ENCODE data around the gene HP. TPM values are rescaled to one million over a fixed set of nuclear protein-coding genes. Genes with fewer than 3 reads are reported as not detected.

HP gene
- total and polyA plus RNA-seq, 2 of the 13 experiments (the other 11 are each of a cell fraction or from before 2014, with no cell fraction given), result 387 to 524 TPM

GRCh38 chr16:72083778-72084404, 29.6 kb downstream of the HP start (continued):
- TF ChIP-seq CEBPZ (IDR thresholded peaks at IDR 0.05; ENCODE audit: low read length) (no peak), SP1 (IDR thresholded peaks at IDR 0.05) (no peak), SP1 (CRISPR knock-in tag; IDR thresholded peaks at IDR 0.05) (no peak), JARID2 (CRISPR knock-in tag; IDR thresholded peaks at IDR 0.05; ENCODE audit: insufficient replicate concordance) (no peak), HNRNPL (IDR thresholded peaks at IDR 0.05; ENCODE audit: low read depth, low read length) (no peak), ZNF142 (CRISPR knock-in tag; IDR thresholded peaks at IDR 0.05) (no peak), ARNTL (CRISPR knock-in tag; IDR thresholded peaks at IDR 0.05) (no peak), FOXP1 (IDR thresholded peaks at IDR 0.05) (no peak), FOXP1 (CRISPR knock-in tag; IDR thresholded peaks at IDR 0.05) (no peak; the same call in 1 of the 2 replicates), UBTF (CRISPR knock-in tag; IDR thresholded peaks at IDR 0.05) (0 out of 2 replicates have a peak, but pooled peaks have one; percentile 20), MTF1 (CRISPR knock-in tag; IDR thresholded peaks at IDR 0.05) (no peak), ZNF34 (CRISPR knock-in tag; IDR thresholded peaks at IDR 0.05; ENCODE audit: borderline replicate concordance) (no peak), ZSCAN12 (CRISPR knock-in tag; IDR thresholded peaks at IDR 0.05) (no peak), ZNF264 (CRISPR knock-in tag; IDR thresholded peaks at IDR 0.05) (peak; percentile 48; the same call in 1 of the 2 replicates), SYNCRIP (IDR thresholded peaks at IDR 0.05; ENCODE audit: insufficient read depth, low read depth, low read length) (no peak), GLI4 (CRISPR knock-in tag; IDR thresholded peaks at IDR 0.05; ENCODE audit: borderline replicate concordance) (no peak), GABPA (IDR thresholded peaks at IDR 0.05; ENCODE audit: low read depth, low read length) (no peak), GABPA (CRISPR knock-in tag; IDR thresholded peaks at IDR 0.05; ENCODE audit: low read depth) (peak; percentile 22; the same call in 1 of the 2 replicates)

Data from HepG2 (cell line).